ENCODE results near the gene SPATC1L. TPM values are rescaled to one million over a fixed set of nuclear protein-coding genes. Genes with fewer than 3 reads are reported as not detected.

SPATC1L gene
- polyA plus RNA-seq, 3 donors, result 3.3 to 6.7 (median 5.8) TPM

- Histone ChIP-seq H2AFZ (ENCODE audit: insufficient read depth, low read depth, low read length, poor library complexity, severe bottlenecking) (no peak overlapping the region), H4K20me1 (ENCODE audit: insufficient read depth, low read length) (no peaks in the 10 kb centered on the region), H3K9me3 (replicated peaks in 1 of 2; ENCODE audit: control insufficient read depth in 1 of 2, insufficient read depth in 1 of 2, low read length in 2 of 2) (no peaks in the 10 kb centered on the region), H3K27me3 (ENCODE audit: control insufficient read depth in 2 of 2, insufficient read depth in 2 of 2, low read length in 2 of 2) (no peaks in the 10 kb centered on the region), H3K4me3 (replicated peaks in 1 of 3; ENCODE audit: low read depth in 2 of 3, low read length in 3 of 3) (no peak overlapping the region), H3K27ac (ENCODE audit: low read depth in 1 of 2, low read length in 2 of 2) (no peak overlapping the region), H3K36me3 (replicated peaks in 1 of 2; ENCODE audit: control insufficient read depth in 1 of 2, insufficient read depth in 2 of 2, low read length in 2 of 2) (no peaks in the 10 kb centered on the region), H3K9ac (ENCODE audit: insufficient read depth, low read length, poor library complexity, severe bottlenecking) (no peak overlapping the region), H3K4me2 (replicated peaks; ENCODE audit: extremely low read depth, low read length, poor library complexity, severe bottlenecking) (no peak overlapping the region), H3K79me2 (ENCODE audit: insufficient read depth, low read length) (no peaks in the 10 kb centered on the region), H3K4me1 (ENCODE audit: control insufficient read depth in 1 of 2, insufficient read depth in 2 of 2, low read length in 2 of 2) (no peaks in the 10 kb centered on the region)
- H3K27ac Mint-ChIP-seq, result no peak overlapping the region
- 95% methylated on average over 42 of the region's 47 CpGs for WGBS (ENCODE audit: insufficient coverage)
- no peaks in the 10 kb centered on the region for H3K4me1 Mint-ChIP-seq
- H3K4me3 Mint-ChIP-seq, result no peak overlapping the region
- no peaks in the 10 kb centered on the region for H3K36me3 Mint-ChIP-seq
- no peaks in the 10 kb centered on the region for H3K9me3 Mint-ChIP-seq
- intact Hi-C loops (cut with micrococcal nuclease), result no loop called here
- no peak for TF ChIP-seq CTCF (IDR thresholded peaks at IDR 0.05)
- peaks cover 0 to 3% (median 2%) of the 10 kb centered on the region in 3 donors for H3K27me3 Mint-ChIP-seq (ENCODE audit: low read depth in 3 of 3)
- DNase-seq, result no peak
Measured at GRCh38 chr21:46151261-46151988, 32.8 kb downstream of the SPATC1L start.

GRCh38 chr21:46150491-46151121, 33.7 kb downstream of the SPATC1L start:
- no peak for TF ChIP-seq CTCF (IDR thresholded peaks at IDR 0.05)
- Mint-ChIP-seq H3K36me3 (no peaks in the 10 kb centered on the region), H3K4me1 (no peaks in the 10 kb centered on the region), H3K4me3 (no peak overlapping the region), H3K27me3 (ENCODE audit: low read depth in 3 of 3) (peaks cover 0 to 2% (median 2%) of the 10 kb centered on the region in 3 donors), H3K9me3 (no peaks in the 10 kb centered on the region), H3K27ac (no peak overlapping the region)
- Histone ChIP-seq H3K27me3 (ENCODE audit: control insufficient read depth in 2 of 2, insufficient read depth in 2 of 2, low read length in 2 of 2) (no peaks in the 10 kb centered on the region), H3K36me3 (replicated peaks in 1 of 2; ENCODE audit: control insufficient read depth in 1 of 2, insufficient read depth in 2 of 2, low read length in 2 of 2) (no peaks in the 10 kb centered on the region), H3K4me3 (replicated peaks in 1 of 3; ENCODE audit: low read depth in 2 of 3, low read length in 3 of 3) (no peak overlapping the region), H3K9me3 (replicated peaks in 1 of 2; ENCODE audit: control insufficient read depth in 1 of 2, insufficient read depth in 1 of 2, low read length in 2 of 2) (no peaks in the 10 kb centered on the region), H3K79me2 (ENCODE audit: insufficient read depth, low read length) (no peaks in the 10 kb centered on the region), H4K20me1 (ENCODE audit: insufficient read depth, low read length) (no peaks in the 10 kb centered on the region), H3K4me2 (replicated peaks; ENCODE audit: extremely low read depth, low read length, poor library complexity, severe bottlenecking) (no peak overlapping the region), H3K9ac (ENCODE audit: insufficient read depth, low read length, poor library complexity, severe bottlenecking) (no peak overlapping the region), H2AFZ (ENCODE audit: insufficient read depth, low read depth, low read length, poor library complexity, severe bottlenecking) (no peak overlapping the region), H3K27ac (ENCODE audit: low read depth in 1 of 2, low read length in 2 of 2) (no peak overlapping the region), H3K4me1 (ENCODE audit: control insufficient read depth in 1 of 2, insufficient read depth in 2 of 2, low read length in 2 of 2) (no peaks in the 10 kb centered on the region)
- no peak for DNase-seq
- 97% methylated on average over 16 of the region's 24 CpGs for WGBS (ENCODE audit: insufficient coverage)
- intact Hi-C loops (cut with micrococcal nuclease), result no loop called here

Data from CD14-positive monocyte (primary cell).